GM12873 (cell line): ENCODE data around the gene RFNG.

Experiments used
- TF ChIP-seq, protein P1 (sequence below): IDR thresholded peaks from 2 replicates; pipeline ENCODE4 v1.5.1; 2012; ENCODE audit warnings: low read depth, mild to moderate bottlenecking, moderate library complexity, low read length, control low read depth; ENCODE audit not compliant: insufficient read depth; ENCODE audit errors: missing control alignments

The RFNG gene

DNA sequence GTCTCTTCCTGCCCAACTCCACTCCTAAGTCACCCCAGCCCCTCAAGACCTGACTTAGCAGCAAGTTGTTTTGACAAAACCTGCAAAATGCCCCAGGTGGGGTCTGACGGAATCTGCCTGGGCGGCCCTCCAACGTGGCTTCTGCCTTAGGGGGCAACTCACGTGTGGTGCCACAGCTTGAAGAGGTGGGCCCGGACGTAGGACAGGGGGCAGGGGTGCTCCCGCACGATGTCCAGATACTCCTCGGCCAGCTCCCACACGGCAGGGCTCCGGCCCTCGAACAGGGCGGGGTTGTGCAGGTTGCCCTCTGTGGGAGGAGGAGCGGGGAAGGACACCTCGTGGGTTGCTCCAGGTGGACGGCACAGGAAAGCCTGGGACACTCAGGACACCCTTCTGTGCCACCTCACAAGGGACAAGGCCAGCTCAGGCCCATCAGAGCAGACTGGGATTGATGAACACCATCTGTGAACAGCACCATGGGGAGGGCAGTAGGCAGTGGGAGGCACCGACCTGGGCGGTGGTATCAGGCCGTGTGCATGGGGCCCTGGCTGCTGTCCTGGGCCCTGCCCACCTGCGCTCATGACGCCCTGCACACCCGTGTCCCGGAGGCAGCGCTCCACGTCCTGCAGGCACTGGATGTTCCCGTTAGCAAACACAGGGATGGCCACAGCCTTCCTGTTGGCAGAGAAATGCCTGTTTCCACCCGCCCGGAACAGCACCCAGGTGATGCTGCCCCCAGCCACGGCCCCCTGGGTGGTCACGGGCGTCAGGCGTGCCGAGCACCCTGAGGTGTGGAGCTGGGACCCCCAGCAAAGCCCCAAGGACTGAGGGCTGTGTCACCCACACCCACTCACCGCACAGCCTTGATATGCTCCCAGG, 9.7 kb upstream of the RFNG start:
- TF ChIP-seq, protein P1, sequence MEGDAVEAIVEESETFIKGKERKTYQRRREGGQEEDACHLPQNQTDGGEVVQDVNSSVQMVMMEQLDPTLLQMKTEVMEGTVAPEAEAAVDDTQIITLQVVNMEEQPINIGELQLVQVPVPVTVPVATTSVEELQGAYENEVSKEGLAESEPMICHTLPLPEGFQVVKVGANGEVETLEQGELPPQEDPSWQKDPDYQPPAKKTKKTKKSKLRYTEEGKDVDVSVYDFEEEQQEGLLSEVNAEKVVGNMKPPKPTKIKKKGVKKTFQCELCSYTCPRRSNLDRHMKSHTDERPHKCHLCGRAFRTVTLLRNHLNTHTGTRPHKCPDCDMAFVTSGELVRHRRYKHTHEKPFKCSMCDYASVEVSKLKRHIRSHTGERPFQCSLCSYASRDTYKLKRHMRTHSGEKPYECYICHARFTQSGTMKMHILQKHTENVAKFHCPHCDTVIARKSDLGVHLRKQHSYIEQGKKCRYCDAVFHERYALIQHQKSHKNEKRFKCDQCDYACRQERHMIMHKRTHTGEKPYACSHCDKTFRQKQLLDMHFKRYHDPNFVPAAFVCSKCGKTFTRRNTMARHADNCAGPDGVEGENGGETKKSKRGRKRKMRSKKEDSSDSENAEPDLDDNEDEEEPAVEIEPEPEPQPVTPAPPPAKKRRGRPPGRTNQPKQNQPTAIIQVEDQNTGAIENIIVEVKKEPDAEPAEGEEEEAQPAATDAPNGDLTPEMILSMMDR, result no peak

DNA sequence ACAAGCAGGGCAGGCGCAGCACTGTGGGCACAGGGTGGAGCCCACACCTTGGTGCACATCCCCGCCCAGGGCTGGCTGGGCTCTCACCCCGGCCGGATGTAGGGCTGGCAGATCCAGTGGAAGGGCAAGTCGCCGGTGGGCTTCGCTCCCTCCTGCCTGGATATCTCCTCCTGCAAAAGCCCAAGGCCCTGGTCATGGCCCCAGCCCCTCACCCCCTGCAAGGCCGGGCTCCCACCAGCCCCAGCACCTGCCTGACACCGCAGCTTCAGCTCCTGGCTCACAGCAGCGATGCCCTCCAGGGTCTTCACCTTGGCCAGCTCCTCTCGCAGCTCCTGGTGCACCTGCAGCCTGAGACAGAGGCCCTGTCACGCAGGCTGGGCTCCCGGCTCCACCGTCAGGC, 9.0 kb upstream of the RFNG start:
- TF ChIP-seq, protein P1, result no peak

DNA sequence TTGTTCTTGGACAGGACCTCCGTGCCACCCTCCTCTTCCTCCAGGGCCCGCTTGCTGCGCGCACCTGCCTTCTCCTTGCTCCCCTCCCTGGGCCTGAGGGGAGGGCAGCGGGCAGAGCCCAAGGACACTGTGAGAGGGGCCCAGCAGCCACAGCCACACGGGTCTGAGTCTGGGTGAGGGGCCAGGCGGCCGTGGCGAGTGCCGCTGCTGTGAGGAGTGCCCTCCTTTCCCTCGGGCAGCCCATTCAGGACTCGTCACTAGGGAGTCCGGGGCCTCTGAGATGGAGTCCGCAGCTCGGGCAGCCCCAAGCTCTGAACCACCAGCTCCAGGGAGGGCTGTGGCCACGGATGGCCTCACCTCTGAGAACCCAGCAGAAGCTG, 8.4 kb upstream of the RFNG start:
- TF ChIP-seq, protein P1, result no peak

DNA sequence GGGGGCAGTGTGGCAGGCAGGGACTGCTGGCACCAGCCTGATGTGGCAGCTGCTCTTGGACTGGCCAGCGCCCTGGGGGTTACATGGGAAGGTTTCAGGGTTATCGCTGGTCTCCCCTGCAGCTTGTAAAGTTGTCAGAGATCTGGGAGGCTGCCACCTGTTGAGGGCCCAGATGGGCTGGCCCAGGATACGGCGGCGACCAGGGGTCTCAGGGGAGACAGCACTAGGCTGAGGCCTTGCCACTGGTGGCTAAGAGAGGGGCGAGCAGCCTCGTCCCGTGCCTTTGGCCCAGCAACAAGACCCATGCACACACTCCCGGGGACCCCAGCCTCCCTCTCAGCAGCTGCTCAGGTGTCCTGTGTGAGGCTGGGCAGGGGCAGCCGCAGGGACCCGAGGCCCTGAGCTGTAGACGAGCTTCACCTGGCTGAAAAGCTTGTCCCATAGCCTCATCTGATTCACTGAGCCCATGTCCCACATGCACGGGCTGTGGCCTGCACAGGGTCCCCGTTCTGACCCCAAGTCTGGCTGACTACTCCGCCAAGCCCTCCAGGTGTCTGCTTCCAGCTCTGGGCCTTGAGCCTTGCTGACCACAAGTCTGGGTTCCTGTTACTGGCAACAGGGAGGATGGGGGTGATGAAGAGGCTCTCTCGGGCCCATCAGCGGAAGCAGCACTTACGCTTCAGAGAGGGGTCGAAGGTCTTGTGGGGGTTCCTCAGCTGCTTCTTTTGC, 7.8 kb upstream of the RFNG start:
- TF ChIP-seq, protein P1, result no peak

DNA sequence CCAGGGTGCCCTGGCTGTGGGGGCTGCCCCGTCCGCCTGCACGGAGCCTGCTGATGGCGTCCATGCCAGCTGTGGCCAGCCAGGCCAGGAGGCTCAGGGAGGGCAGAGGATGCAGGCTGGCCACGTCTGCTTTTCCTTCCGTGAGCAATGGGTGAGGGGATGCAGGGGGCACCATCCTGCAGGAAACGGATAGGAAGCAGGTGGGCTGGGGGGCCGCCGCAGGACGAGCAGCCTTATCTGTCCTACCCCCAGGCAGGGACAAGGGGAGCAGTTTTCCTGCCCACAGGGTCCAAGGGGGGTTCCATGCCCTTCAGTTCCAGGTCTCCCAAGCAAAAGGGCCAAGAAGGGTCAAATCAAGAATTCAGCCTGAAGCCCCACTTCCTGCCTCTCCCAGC, 7.2 kb upstream of the RFNG start:
- TF ChIP-seq, protein P1, result no peak

DNA sequence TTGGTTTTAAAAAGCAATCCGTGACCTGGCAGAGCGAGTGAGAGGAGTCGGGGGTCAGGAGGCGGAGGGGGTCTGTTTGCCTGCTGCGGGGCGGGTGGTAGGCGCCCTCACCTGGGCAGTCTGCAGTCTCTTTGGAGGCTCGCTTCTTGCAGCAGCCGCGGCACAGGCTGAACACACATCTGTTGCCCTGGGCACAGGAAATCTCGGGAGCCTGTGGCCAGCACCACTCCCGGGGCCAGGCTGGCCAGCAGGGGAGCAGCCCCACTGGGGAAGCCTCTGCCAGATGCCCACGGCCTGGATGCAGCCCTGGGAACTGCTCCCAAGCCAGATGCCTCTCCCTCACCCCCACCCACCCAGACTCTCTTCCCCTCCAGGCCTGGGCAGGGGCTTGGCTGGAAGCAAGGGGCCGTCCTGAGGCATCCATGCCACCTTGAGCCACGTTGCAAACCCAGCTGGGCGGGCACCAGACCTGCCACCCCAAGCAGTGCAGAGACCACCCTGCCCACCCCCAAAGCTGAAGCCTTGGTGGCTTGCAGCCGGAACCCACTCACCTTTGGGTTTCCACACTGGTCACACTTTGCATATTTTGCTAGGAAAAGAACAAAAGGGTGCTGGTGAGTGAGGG, 6.7 kb upstream of the RFNG start:
- TF ChIP-seq, protein P1, result no peak
